GM18499 (cell line): Measurements from ENCODE around the gene SYNPO2.
"Not testable (repeated sequence)": the region's sequence is repeated elsewhere in the genome, so short reads cannot be mapped to it uniquely, and the experiment has no call there.

Source experiments
- ATAC-seq: cut with Tn5 transposase; IDR thresholded peaks from one replicate; pipeline ENCODE4 v1.9.1; 2021; ENCODE audit warnings: moderate number of reproducible peaks; ENCODE audit not compliant: insufficient read depth, unreplicated experiment

SYNPO2 gene

GRCh38 chr4:118888666-118889311 is at the start of gene SYNPO2:
Gene SYNPO2 (plus strand): TSS chr4:118888854. CDS start chr4:118889037, 183 bp downstream.
- ATAC-seq: no peak

GRCh38 chr4:118839221-118839927 is 49.3 kb upstream of the SYNPO2 start:
- ATAC-seq: no peak

GRCh38 chr4:118842055-118842454 is 46.6 kb upstream of the SYNPO2 start:
- no peak for ATAC-seq

- ATAC-seq: no peak
Measured at GRCh38 chr4:118843237-118843636, 45.4 kb upstream of the SYNPO2 start.

- ATAC-seq: no peak
Measured at GRCh38 chr4:118845552-118846050, 43.1 kb upstream of the SYNPO2 start.

- no peak for ATAC-seq
Measured at GRCh38 chr4:118846979-118847378, 41.7 kb upstream of the SYNPO2 start.

- no peak for ATAC-seq
Measured at GRCh38 chr4:118848242-118848641, 40.4 kb upstream of the SYNPO2 start.

- no peak for ATAC-seq
Measured at GRCh38 chr4:118848901-118849300, 39.8 kb upstream of the SYNPO2 start.

GRCh38 chr4:118849867-118850487 is 38.7 kb upstream of the SYNPO2 start:
- no peak for ATAC-seq

- ATAC-seq: peak; percentile 75
Measured at GRCh38 chr4:118850488-118851173, 38.0 kb upstream of the SYNPO2 start.

- ATAC-seq: no peak
Measured at GRCh38 chr4:118857760-118858159, 30.9 kb upstream of the SYNPO2 start.

GRCh38 chr4:118858779-118859178 is 29.9 kb upstream of the SYNPO2 start:
- ATAC-seq: no peak

GRCh38 chr4:118865091-118865708 is 23.5 kb upstream of the SYNPO2 start:
- ATAC-seq: no peak

GRCh38 chr4:118866442-118866841 is 22.2 kb upstream of the SYNPO2 start:
- no peak for ATAC-seq

- no peak for ATAC-seq
Measured at GRCh38 chr4:118867311-118868067, 21.2 kb upstream of the SYNPO2 start.

- ATAC-seq: no peak
Measured at GRCh38 chr4:118869808-118870342, 18.8 kb upstream of the SYNPO2 start.

GRCh38 chr4:118872181-118872580 is 16.5 kb upstream of the SYNPO2 start:
- no peak for ATAC-seq

- no peak for ATAC-seq
Measured at GRCh38 chr4:118877797-118878196, 10.9 kb upstream of the SYNPO2 start.

GRCh38 chr4:118878507-118878906 is 10.1 kb upstream of the SYNPO2 start:
- not testable (repeated sequence) for ATAC-seq
